Stimulated activated CD4-positive, alpha-beta T cell treated with anti-CD3 and anti-CD28 coated beads, TNF-alpha, amount 100 ng/mL, for 4 hours (primary cell): Measurements from ENCODE around the gene DIDO1.
"Not testable (repeated sequence)": the region's sequence is repeated elsewhere in the genome, so short reads cannot be mapped to it uniquely, and the experiment has no call there.

ENCODE experiments used
- DNase-seq, 3 experiments: peaks; one replicate each; pipeline ENCODE4 v3.0.0-alpha.2; 2020; ENCODE audit warnings: low read depth in 3 of 3

Gene DIDO1

DNA sequence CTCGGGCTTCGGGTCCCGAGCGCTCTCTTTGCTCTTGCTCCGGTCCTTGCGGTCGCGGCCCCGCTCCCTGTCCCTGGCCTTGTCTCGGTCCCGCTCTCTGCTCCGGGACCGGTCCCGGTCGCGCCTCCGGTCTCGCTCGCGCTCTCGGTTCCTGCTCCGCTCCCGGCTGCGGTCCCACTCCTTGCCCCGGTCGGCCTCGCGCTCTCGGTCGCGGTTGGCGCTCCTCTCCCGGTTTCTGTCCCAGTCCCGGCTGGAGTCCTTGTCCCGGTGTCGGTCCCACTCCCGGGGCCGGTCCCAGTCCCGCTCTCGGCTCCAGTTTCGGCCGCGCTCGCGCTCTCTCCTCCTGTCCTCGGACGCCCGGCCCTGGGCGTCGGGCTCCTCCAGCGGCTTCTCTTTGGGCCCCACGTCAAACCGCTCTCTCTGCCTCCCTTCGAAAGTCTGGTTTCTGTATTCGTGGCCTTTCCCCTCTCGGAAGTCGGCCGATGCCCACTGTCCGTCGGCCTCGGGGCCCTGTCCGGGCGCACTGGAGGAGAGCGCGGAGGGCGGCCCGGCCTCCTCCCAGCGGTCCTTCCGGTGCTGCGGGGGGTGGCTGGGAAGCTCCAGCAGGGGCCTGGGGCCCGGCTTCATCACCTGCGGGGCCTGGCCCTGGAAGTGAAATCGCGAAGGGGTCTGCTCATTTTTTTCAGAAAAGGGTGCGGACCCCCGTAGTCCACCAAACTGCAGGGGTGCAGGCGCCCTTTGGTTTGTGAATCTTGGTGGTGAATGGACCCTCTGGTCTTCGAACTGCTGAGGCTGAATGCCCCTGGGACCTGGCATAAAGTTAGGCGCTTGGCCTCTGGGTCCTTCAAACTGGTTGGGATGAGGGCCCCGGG, 46.8 kb downstream of the DIDO1 start:
- DNase-seq = no peak

DNA sequence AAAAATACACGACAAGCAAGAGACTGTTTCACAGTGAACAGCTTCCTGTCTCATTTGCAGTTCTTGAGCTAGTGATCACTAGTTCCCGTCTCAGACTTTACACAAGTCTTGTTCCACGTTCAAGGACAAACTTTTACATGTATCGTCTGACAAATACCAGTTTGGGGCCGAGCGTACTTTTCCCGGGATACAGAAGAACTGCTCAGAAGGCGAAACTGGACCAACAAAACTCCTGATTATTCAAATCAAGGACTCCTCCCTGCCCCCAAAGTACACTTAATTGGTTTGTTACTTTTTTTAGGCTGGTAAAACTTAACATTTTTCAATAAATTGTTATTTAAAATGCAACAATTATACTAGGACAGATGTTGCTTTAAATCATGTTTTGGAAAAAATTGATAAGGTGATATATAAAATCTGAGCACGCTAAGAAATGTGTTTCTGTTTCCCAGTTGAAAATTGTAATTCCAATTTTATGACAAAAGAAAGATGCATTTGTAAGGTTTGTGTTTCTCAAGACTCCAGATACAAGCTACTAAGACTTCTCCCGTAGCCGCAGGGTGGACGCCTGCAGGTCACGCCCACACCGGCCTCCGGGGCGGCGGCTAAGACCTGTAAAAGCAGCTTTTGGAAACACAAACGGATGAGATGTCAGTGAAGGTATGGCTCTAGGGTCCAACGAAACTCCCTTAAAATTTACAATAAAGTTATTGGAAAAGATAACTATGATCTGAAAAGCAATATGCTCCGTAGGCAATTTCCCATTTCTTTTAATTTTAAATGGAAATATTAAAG, 47.9 kb downstream of the DIDO1 start:
- no peak for DNase-seq

DNA sequence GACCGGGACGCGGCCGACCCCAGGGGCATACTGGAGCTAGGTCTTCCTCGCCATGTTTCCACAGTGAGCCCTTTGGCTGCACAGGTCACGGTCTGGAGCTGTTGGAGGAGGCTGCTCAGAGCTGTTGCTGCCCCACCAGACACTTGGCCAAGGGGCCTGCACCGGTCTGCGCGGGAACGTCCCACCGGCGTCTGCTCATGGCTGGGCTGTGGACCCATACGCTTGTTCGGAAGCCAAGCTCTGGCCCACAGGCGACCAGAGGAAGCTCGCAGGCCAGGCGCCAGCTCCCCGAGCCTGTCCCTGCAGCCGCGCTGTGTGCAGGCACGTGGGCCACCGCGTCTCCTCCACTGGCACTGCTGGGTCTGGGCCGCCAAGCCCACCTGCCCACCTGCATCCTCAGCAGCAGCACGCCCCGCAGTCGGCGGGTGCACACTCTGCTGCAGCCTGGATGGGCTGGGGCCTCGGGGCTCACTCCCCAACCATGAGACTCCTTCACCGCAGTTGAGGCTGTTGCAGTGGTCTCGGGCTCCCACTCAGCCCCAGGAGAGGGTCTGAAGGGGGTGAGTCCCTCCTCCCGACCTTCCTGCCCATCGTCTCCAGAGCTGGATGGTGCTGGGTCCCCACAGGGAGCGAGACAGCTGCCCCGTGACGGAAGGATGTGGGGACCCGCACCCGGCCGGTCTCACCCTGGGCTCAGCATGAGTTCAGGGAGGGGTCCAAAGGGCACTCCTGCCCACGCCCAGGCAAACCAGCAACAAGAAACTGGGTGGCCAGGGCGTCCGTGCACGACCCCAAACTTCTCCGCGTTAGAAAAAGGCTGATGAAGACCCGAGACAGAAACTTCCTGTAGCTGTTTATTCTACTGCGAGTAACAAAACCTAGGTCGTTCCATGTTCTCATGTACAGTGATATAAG, 49.1 kb downstream of the DIDO1 start:
- no peak for DNase-seq

DNA sequence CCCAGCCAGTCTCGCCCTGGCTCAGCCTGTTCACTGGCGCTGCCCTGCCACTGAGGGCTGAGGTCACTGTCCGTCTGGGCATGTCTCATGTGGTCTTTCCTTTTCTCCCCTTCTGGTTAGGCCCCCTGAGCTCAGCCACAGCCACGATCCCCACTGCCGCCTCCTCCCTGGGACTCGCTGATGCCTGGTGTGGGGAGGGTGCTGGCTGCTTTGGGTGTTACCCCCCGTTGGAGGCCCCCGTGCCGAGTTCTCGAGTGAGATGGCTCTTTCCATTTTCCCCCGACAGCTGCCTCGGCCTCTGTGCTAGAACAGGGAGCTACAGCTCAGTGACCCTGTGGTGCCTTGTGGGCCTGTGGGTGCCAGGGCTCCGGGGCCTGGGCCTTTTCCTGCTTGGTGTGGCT, 49.8 kb downstream of the DIDO1 start:
- no peak for DNase-seq

DNA sequence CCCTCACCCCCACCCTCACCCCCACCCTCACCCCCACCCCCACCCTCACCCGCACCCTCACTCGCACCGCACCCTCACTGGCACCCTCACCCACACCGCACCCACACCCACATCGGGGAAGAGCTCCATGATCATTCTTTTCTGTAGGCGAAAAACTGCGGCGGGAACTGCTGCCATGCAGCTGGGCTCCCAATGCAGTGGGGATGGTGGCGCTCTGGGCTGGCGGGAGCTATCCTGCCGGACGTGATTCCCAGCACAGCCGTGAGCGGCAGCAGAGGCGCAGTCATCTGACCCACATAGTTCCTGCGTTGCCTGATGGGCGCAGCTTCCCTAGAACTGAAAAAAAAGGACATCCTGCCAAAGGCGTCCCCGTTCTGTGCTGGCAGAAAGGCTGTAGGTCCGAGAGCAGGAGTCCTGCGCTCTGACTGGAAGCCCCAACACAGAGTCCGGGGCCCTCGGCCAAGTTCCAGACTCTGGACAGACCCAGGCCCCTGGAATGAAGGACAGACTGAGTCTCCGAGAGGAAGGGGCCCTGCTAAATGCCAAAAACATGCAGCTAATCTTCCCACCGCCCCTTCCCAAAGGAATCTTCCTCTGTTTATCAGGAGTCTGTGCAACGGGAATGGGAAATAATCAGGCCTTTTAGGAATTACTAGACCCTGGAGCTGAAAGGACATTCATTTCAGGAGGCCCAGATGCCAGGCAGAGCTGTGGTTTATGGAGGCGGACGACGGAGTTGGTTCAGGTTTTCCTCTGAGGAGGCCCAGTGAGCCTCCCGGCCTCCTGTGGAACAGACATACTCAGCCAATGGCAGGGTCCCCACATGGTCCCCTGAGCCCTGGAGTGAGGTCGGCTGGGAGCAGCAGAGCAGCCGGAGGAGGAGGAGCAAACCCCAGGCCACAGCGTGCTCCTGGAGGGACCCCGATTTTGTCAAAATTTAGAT, 50.6 kb downstream of the DIDO1 start:
- no peak for DNase-seq

DNA sequence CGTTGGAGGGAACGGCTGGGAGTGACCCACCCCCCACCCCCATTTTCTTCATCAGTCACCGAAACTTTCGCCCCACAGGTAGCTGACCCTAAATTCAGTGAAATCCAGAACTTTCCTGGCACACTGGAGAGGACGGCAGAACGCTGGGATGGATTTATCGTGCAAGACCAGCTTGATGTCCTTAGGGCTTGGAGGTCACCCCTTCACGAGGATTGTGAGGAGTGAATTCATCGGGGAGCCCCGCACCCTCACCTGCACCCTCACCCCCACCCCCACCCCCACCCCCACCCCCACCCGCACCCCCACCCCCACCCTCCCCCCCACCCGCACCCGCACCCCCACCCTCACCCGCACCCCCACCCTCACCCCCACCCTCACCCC, 51.4 kb downstream of the DIDO1 start:
- no peak for DNase-seq

DNA sequence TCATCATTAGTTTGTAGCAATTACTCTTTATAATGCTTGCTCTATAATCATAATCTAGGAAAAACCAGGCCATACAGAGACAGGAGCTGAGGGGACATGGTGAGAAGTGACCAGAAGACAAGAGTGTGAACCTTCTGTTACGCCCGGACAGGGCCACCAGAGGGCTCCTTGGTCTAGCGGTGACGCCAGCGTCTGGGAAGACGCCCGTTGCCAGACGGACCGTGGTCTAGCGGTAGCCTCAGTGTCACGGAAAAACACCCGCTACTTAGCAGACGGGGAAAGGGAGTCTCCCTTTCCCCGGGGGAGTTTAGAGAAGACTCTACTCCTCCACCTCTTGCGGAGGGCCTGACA, 52.6 kb downstream of the DIDO1 start:
- not testable (repeated sequence) for DNase-seq

DNA sequence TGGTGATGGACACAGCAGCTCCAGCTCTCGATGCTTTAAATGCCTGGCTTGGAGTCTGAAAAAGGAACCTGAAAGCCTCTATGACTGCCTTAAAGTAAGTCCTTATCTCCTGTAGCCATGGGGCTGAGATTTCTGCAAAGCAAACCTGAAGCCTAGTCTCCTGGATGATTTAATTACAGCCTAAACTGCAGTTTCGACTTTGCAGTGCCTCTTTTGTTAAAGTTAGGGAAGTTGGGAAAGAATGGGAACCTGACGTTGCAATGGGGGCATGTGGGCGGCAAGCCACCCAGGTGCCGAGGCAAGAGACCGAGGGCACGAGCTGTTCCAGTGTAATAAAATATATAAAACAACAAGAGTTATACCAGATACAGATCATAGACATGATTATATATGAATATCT, 53.0 kb downstream of the DIDO1 start:
- no peak for DNase-seq

DNA sequence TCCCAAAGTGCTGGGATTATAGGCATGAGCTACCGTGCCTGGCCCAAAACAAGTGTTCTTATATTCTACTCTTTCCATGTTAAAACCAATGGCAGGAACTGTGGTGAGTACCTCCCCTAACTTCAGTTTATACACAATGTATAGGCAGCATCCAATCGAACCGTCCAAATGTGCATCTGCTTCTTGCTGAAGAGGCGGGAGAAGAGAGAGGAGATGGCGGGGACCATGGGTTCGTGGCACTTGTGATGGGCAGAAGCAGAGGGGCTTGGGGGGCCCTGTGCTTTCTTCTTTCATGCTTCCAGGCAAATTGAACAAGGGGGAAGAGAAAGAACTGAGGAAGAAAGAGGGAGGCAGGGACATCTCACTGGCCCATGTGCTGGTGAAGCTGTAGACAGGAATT, 53.4 kb downstream of the DIDO1 start:
- DNase-seq = no peak

DNA sequence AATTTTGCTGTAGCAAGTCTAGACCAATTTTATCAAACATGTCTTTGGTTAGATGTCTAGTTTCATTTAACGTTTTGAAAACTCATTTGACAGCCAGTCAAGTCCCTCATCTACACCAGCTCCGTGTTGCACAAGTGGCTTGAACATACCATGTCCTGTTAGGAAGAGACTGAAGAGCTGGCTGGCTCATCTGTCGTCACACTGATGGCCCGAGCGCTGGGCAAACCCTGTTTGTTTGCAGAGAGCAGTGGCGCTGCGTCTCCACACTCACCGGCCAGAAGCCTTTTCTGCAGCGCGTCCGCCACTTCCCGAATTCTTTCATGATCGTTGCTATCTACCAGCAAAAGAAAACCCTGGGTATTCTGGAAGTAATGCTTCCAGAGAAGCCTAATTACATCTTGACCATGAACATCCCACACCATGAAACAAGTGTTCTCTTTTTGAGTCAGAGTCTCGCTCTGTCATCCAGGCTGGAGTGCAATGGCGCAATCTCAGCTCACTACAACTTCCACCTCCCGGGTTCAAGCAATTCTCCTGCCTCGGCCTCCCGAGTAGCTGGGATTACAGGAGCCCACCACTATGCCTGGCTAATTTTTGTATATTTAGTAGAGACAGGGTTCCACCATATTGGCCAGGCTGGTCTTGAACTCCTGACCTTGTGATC, 54.0 kb downstream of the DIDO1 start:
- no peak for DNase-seq

DNA sequence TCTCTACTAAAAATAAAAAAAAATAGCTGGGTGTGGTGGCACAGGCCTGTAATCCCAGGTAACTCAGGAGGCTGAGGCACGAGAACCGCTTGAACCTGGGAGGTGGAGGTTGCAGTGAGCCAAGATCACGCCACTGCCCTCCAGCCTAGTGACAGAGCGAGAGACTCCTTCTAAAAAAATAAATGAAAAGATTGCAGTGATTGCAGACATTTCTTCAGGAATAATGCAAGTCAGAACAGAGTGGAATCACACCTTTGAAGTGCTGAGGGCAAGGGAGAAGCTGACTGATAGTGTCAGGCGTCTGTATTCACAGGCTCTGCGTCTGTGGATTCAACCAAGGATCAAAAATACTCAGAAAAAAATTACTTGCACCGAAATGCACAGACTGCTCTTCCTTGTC, 62.1 kb downstream of the DIDO1 start:
- DNase-seq = no peak

DNA sequence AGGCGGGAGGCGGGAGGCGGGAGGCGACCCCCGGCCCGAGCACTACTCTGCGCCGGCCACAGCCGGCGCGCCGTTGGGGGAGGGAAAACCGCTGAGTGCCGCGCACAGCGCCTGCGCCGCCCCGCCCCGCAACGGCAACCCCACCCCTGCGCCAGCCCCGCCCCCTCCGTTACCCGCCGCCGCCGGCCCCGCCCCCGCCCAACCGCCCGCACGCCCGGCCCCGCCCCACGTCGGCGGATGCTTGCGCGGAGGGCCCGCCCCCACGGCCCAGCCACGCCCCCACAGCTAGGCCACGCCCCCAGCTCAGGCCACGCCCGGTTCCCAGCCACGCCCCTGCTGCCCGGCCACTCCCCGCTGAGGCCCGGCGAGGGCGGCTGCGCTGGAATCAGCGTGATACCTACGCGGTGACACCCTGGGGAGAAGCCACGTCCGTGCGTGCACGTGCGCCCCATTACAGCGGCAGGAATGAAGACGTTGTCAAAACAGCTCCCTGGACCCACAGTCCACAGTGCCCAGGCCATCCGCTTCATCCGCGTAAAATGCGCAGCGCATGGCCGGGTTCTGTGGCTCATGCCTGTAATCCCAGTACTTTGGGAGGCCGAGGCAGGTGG, 64.5 kb downstream of the DIDO1 start, which contains the start of gene TCFL5:
Gene TCFL5 (minus strand): TSS at position 97 of the 611 bp plus-strand sequence. CDS start 152 bp downstream, outside the sequence.
- peak; percentile 85 to 92 (median 90) for DNase-seq

DNA sequence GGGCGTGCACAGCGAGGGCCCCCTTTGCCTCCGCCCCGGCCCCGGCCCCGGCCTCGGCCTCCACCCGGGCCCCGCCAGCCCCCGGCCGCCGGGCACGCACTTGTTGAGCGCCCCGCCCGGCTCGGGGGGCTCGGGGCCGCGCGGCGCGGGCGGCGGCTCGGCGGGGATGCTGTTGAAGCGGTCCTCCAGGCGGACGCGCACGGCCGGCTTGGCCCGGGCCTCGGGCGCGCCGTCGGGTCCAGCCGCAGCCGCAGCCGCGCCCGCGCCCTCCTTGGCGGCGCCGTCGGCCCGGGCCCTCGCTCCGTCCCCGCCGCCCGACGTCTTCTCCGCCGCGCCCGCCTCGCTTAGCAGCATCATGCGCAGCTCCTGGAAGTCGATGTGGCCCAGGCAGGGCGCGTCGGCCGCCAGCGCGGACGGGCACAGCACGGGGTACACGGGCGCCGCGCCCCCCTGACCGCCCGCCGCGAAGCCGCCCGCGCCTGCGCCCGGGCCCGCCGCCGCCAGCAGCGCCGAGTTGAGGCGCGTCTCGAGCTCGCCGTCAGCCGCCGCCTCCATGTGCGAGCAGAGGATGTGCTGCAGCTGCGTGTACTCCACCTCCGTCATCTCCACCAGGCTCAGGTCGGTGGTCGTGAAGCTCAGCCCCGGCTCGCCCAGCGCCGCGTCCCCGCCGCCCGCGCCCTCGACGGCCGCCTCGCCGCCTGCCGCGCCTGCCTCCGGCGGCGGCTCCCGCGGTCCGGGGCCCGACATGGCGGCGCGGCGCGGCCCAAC, 65.2 kb downstream of the DIDO1 start:
- peak; percentile 10 to 25 (median 18) for DNase-seq

DNA sequence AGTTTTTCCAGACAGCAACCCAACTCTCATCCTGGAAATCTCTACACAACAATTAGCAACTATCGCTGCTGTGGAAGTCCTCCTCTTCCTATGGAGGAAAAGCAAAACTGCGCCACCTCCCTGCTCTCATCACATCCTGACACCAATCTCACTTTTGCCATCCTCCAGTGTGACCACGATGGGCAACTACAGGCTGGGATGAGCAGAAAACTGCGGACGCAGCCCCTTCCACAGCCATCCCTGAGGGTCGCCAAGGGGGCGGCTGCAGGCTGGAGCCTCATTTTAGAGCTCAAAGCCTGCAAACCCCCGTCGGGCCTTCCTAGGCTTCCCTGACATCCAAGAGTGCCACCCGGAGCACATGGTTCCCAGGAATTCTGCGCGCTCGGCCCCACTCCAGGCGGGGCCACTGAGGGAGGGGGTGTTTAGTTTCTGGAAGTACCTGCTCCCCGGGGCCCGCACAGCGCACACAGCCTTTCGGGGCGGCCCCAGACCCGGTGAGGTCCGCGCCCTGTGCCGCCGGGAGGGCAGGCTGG, 65.8 kb downstream of the DIDO1 start:
- DNase-seq = no peak

DNA sequence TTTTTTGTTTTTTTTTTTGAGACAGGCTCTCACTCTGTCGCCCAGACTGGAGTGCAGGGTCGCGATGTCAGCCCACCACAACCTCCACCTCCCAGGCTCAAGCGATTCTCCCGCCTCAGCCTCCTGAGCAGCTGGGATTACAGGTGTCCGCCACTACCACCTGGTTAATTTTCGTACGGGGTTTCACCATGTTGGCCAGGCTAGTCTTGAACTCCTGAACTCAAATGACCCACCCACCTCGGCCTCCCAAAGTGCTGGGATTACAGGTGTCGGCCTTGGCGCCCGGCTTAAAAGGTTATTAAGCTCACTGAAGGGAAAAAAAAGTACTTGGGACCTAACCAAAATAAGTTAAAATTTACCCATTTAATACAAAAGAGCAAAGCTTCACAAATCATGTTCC, 66.6 kb downstream of the DIDO1 start:
- DNase-seq = no peak

DNA sequence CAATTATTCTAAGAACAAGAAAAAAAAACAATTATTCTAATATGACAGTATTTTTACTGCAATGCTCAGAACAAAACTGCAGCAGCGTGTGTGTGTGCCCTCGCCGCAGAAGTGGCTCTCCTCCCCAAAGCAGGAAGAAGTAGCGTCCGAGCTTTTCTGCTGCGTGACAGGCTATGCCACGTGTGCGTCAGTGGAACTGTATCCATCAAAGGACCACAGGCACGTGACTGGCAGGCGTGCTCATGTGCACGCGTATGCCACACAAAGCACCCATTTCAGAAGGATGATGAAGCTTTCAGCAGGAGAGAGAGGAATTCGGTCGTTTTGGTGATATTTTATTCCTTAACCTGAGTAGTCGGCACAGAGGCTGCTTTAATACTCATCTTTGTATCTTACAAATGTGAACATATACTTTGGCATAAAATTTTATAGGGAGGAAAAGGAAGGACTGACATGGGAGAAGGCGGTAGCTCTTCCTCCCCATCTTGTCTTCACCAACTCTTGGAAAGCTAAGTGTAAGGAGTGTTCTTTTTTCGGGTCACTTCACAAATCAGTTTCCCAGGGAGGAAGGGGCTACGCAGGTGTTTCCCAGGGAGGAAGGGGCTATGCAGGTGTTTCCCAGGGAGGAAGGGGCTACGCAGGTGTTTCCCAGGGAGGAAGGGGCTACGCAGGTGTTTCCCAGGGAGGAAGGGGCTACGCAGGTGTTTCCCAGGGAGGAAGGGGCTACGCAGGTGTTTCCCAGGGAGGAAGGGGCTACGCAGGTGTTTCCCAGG, 68.1 kb downstream of the DIDO1 start:
- DNase-seq = no peak

DNA sequence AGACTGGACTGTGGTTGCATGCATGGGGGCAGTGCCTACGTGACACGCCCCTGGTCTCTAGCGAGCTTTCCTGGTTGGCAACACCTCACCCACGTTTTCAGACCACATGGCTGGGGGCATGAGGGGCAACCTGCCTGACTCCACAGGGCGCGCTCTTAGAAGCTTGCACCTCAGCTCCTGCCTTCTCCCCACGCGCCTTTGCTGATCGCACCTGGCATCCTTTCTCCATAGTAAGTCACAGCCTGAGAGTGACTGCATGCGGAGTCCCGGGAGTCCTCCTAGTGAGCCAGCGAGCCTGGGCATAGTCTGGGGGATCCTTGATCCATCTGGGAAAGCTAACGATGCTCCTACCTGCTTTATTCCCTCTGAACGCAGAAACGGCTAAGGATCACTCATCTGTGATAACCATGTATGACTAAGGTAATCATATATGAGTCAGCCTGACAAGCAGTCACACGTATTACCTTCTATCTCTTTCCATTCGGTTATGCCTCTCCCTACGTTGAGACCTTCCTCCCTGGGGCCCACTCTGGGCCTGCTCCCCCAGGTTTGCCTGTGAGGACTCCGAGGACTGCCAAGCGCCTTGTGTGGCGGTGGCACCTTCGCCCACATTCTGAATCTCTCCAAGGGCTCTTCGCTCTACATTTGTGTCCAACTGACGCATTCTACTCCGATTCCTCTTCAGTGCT, 69.2 kb downstream of the DIDO1 start:
- no peak for DNase-seq
